HEK293T (cell line): ENCODE data around the gene B3GLCT.

ENCODE experiments used
- SP1 ChIP-seq: fragments of 450-650 bp; IDR thresholded peaks from 2 replicates; pipeline ENCODE4 v1.6.1; 2017
- ZNF384 ChIP-seq: fragments of 450-650 bp; IDR thresholded peaks from 2 replicates; pipeline ENCODE4 v1.6.1; 2016

DNA sequence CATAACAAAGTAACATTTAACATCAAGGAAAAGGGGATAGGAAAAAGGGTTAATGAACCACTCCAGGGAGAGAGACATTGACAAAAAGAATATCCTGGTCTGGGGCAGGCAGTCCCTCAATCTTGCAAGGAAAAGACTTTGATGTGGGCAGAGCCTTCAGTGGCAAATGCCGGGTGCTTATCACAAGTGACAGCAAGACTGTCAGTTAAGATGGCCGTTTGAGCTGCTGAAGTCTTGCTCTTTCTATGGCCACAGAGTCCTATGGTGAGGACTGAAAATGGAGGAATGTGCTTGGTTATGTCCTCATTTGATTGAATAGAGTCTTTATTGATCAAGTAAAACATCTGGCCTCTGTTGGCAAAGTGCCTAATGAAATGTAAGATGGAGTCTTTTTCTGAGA, 112.1 kb downstream of the B3GLCT start:
- TF ChIP-seq ZNF384 (no peak), SP1 (no peak)
